HG03045 (cell line): ENCODE data around the gene APOBR.
"Not testable (repeated sequence)": the region's sequence is repeated elsewhere in the genome, so short reads cannot be mapped to it uniquely, and the experiment has no call there.

Source experiments
- ATAC-seq: cut with Tn5 transposase; IDR thresholded peaks from one replicate; pipeline ENCODE4 v1.9.1; 2021; ENCODE audit warnings: mild to moderate bottlenecking, moderate library complexity; ENCODE audit not compliant: unreplicated experiment

The APOBR gene

DNA sequence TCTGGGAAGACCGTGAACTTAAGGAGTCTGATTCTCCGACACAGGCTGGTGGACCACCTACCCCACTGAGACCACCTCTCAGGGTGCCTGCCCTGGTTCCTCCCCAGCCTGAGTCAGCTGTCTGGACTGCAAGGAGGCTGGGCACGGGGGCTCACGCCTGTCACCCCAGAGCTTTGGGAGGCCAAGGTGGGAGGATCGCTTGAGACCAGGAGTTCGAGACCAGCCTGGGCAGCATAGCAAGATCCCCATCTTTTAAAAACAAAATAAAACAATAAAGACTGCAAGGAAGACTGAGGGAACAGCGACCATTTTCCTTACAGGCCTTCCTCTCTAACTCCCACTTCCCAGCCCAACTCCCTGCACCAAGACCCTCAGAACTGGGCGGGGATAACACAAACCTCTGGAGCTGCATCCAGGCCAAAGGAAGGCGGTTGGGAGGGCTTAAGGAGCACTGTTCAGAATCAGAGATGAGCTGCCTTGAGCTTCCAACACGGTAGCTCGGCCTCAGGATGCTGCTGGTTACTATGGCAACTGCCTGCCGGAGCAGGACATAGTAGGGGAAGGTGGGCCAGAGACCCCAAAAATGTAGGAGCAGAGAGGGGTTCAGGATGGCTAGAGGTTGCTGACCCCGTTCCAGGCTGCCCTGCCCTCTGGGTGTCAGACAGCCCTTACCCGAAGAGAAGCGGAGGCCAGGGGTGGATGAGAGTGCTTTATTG lies 4.4 kb downstream of the APOBR start:
- no peak for ATAC-seq

- ATAC-seq = no peak
These were observed 5.4 kb downstream of the APOBR start for GRCh38 chr16:28499854-28500253.

- ATAC-seq = not testable (repeated sequence)
These were observed 6.2 kb downstream of the APOBR start for GRCh38 chr16:28500476-28501180.

GRCh38 chr16:28501258-28502232 lies 7.1 kb downstream of the APOBR start:
- no peak for ATAC-seq

DNA sequence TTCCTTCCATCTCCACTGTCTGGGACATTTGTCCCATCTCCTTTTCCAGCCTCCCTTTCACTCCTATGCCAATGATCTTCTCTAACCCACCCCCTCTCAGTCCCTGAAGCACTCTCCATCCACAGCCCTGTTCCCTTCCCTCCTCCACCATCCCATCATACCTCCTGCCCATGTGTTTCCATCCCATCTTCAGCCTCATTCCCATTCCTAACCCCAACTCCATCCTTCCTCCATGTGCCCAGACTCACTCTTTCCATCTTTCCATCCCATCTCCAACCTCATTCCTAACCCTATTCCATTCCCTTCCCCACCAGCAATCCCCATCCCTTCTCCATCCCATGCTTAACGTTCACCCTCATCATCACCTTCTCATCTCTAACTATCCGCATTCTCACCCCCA lies 7.8 kb downstream of the APOBR start:
- no peak for ATAC-seq

- no peak for ATAC-seq
These were observed 9.2 kb downstream of the APOBR start for GRCh38 chr16:28503470-28504259.

- no peak for ATAC-seq
These were observed 10.4 kb downstream of the APOBR start for GRCh38 chr16:28504707-28505404.

GRCh38 chr16:28505489-28506137 lies 11.2 kb downstream of the APOBR start:
- ATAC-seq = no peak

GRCh38 chr16:28511031-28511430 lies 16.6 kb downstream of the APOBR start:
- no peak for ATAC-seq

DNA sequence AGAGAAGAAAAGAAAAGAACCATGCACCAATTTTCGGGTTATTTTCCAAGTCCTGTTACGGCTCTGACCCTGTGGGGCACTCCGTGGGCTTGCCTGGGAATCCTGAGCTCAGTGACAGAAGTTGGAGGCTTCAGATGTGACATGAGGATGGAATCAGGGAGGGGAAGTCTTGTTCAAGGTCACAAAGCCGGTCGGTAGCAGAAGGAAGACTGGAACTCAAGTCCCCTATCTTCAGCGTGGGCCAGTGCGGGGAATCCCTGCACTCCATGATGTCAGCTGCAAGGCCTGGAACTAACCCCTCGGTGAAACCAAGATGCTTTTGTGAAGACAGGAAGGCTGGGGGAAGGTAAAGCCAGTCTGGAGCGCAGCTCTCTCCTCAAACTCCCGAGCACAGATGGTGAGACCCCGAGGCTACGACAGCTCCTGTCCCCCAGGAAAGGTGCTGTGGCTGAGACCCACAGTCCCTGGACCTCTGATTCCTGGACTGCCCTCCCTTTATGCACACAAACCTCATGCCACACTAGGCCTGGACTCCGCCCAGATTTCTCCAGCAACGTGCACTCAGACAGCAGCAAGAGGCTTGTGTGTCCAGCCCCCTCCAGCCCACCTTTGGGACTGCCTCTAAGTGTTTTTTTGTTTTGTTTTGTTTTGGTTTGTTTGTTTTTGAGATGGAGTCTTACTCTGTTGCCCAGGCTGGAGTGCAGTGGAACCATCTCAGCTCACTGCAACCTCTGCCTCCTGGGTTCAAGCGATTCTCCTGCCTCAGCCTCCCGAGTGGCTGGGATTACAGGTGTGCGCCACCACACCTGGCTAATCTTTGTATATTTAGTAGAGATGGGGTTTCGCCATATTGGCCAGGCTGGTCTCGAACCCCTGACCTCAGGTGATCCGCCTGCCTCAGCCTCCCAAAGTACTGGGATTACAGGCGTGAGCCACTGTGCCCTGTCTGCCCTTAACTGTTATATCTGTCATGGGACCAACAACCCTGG lies 17.7 kb downstream of the APOBR start:
- ATAC-seq = no peak

DNA sequence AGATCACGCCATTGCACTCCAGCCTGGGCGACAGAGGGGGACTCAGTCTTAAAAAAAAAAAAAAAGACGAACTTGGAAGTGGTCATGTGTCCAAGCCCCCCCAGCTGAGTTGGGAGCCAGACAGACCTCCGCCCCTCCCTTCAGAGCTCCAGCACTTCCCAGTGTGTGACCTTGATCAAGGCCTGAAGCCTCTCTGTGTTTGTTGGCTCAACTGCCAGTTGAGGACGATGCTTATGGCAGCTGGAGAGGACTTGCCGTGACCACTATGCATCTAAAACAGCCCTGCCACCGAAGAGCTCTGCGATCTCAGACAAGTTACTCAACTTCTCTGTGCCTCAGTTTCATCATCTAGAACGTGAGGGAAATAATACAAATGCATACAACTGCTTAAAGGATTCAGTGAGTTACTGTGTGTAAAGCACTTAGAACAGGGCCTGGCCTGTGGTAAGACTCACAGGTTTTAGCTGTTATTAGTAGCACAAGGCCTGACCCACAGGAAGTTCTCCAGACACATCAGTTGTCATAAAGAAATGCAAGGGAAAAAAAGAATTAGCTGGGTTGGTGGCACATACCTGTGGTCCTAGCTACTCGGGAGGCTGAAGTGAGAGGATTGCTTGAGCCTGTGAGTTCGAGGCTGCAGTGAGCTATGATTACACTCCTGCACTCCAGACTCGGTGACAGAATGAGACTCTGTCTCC lies 19.2 kb downstream of the APOBR start:
- no peak for ATAC-seq

DNA sequence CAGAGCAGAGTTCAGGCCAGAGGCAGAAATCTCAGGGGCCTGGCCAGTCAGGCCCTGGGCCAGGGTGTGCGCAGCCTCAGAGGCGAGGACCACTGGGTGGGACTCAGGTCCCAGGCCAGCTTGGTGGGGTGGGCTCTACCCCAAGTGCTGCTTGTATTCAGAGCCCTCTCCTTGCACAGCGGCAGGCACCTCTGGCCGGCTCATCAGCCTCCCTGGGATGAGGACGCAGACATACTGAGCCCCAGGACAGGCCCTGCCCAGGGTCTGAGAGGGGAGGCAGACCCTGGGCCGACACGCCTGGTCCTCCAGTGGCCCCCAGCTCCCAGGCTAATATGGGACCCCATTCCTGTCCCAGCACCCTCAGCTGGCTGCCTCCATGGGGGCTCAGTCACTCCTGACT lies 19.8 kb downstream of the APOBR start:
- ATAC-seq = no peak

GRCh38 chr16:28520672-28521071 lies 26.2 kb downstream of the APOBR start:
- ATAC-seq = no peak

GRCh38 chr16:28521436-28521835 lies 27.0 kb downstream of the APOBR start:
- no peak for ATAC-seq

GRCh38 chr16:28522792-28523191 lies 28.3 kb downstream of the APOBR start:
- no peak for ATAC-seq

DNA sequence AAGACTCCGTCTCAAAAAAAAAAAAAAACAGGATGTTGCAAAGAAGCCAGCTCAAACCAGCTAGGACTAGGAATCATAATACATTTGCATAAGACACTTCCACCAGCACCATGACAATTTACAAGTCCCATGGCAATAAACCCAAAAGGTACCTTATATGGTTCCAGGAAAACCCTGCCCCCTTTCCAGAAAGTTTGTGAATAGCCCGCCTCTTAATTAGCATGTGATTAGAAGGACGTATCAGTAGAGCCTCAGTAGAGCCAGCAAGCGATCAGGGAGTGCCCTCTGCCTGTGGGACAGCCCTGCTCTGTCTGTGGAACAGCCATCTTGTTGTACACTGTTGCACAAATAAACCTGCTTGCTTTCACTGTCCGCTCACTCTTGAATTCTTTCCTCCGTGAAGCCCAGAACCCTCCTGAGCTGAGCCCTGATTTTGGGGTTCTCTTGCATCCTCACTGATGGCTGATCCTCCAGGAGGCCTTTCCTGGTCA lies 30.3 kb downstream of the APOBR start:
- no peak for ATAC-seq
